Neuronal stem cell (in vitro differentiated cells): ENCODE results near the gene NSUN5. TPM values are rescaled to one million over a fixed set of nuclear protein-coding genes. Genes with fewer than 3 reads are reported as not detected.
"Not testable (repeated sequence)": the region's sequence is repeated elsewhere in the genome, so short reads cannot be mapped to it uniquely, and the experiment has no call there.

ENCODE experiments used
- DNase-seq: peaks from one replicate; pipeline ENCODE4 v3.0.0-alpha.2; 2013; ENCODE audit warnings: low spot score
- H2AFZ ChIP-seq: one replicate; pipeline ENCODE4 v1.6.1; 2013; ENCODE audit warnings: mild to moderate bottlenecking, low read length, inconsistent platforms
- H2AK5ac ChIP-seq: 2 replicates; pipeline ENCODE4 v1.6.1; 2013; ENCODE audit warnings: low read depth, mild to moderate bottlenecking, inconsistent platforms, low read length, moderate library complexity, mixed read lengths
- H2BK120ac ChIP-seq: 2 replicates; pipeline ENCODE4 v1.6.1; 2013; ENCODE audit warnings: low read depth, mild to moderate bottlenecking, inconsistent platforms, low read length, moderate library complexity, mixed read lengths
- H2BK12ac ChIP-seq: one replicate; pipeline ENCODE4 v1.6.1; 2013; ENCODE audit warnings: low read length, inconsistent platforms
- H2BK15ac ChIP-seq: 2 replicates; pipeline ENCODE4 v1.6.1; 2013; ENCODE audit warnings: mild to moderate bottlenecking, low read length, inconsistent platforms, mixed read lengths
- H2BK5ac ChIP-seq: one replicate; pipeline ENCODE4 v1.6.1; 2013; ENCODE audit warnings: inconsistent platforms, mild to moderate bottlenecking, low read length, moderate library complexity
- H3K14ac ChIP-seq: one replicate; pipeline ENCODE4 v1.6.1; 2013; ENCODE audit warnings: low read length, inconsistent platforms
- H3K18ac ChIP-seq: 2 replicates; pipeline ENCODE4 v1.6.1; 2013; ENCODE audit warnings: low read length, inconsistent platforms
- H3K23ac ChIP-seq: 2 replicates; pipeline ENCODE4 v1.6.1; 2013; ENCODE audit warnings: low read depth, mild to moderate bottlenecking, mixed read lengths, low read length, inconsistent platforms; ENCODE audit not compliant: poor library complexity
- H3K27ac ChIP-seq: replicated peaks from 3 replicates; pipeline ENCODE4 v1.5.1; 2013; ENCODE audit warnings: low read length, inconsistent platforms
- H3K27me3 ChIP-seq, 3 experiments: 2 replicates each; pipeline ENCODE4 v1.6.1; 2013; ENCODE audit warnings: low read length in 3 of 3, mild to moderate bottlenecking in 2 of 3, inconsistent platforms in 1 of 3, low read depth in 1 of 3, mixed read lengths in 1 of 3, moderate library complexity in 1 of 3; ENCODE audit not compliant: control insufficient read depth in 3 of 3, insufficient read depth in 3 of 3
- H3K36me3 ChIP-seq, 2 donors: replicated peaks in 1 of 2; 2 replicates each; pipeline ENCODE4 v1.6.1; 2013; ENCODE audit warnings: low read length in 2 of 2; ENCODE audit not compliant: control insufficient read depth in 2 of 2, insufficient read depth in 2 of 2
- H3K4ac ChIP-seq: 2 replicates; pipeline ENCODE4 v1.6.1; 2013; ENCODE audit warnings: inconsistent platforms, mild to moderate bottlenecking, low read length, moderate library complexity
- H3K4me1 ChIP-seq, 2 donors: 1 replicate in 1 of 2; 2 replicates in 1 of 2; pipeline ENCODE4 v1.6.1; 2013; ENCODE audit warnings: low read length in 2 of 2, low read depth in 1 of 2; ENCODE audit not compliant: control insufficient read depth in 2 of 2, insufficient read depth in 1 of 2
- H3K4me2 ChIP-seq: one replicate; pipeline ENCODE4 v1.6.1; 2013; ENCODE audit warnings: mild to moderate bottlenecking, low read length, inconsistent platforms; ENCODE audit not compliant: insufficient read depth, poor library complexity, severe bottlenecking
- H3K4me3 ChIP-seq, 2 donors: 2 replicates each; pipeline ENCODE4 v1.5.1; 2013; ENCODE audit warnings: low read length in 2 of 2, mild to moderate bottlenecking in 2 of 2, inconsistent platforms in 1 of 2, moderate library complexity in 1 of 2
- H3K79me1 ChIP-seq: one replicate; pipeline ENCODE4 v1.6.1; 2013; ENCODE audit warnings: low read depth, mild to moderate bottlenecking, inconsistent platforms, low read length, moderate library complexity
- H3K9ac ChIP-seq: one replicate; pipeline ENCODE4 v1.6.1; 2013; ENCODE audit warnings: mild to moderate bottlenecking, low read depth, low read length, inconsistent platforms; ENCODE audit not compliant: poor library complexity
- H3K9me3 ChIP-seq, 2 donors: replicated peaks in 1 of 2; 2 replicates each; pipeline versions ENCODE3 to v1.6.1; 2013; ENCODE audit warnings: low read length in 2 of 2, mild to moderate bottlenecking in 2 of 2, inconsistent platforms in 1 of 2, low read depth in 1 of 2, mixed read lengths in 1 of 2, moderate library complexity in 1 of 2; ENCODE audit not compliant: control insufficient read depth in 2 of 2, insufficient read depth in 1 of 2
- H4K8ac ChIP-seq: one replicate; pipeline ENCODE4 v1.6.1; 2013; ENCODE audit warnings: low read depth, mild to moderate bottlenecking, inconsistent platforms, low read length, moderate library complexity
- H4K91ac ChIP-seq: one replicate; pipeline ENCODE4 v1.6.1; 2013; ENCODE audit warnings: low read length, low read depth, mild to moderate bottlenecking, inconsistent platforms; ENCODE audit not compliant: poor library complexity
- WGBS, 2 donors: extraction: QIAGEN DNeasy Blood & Tissue Kit; methylation state at CpG; one replicate each; pipeline ENCODE4 v1.1.7; 2013; ENCODE audit warnings: missing lambda C conversion rate in 2 of 2, mixed read lengths in 1 of 2; ENCODE audit not compliant: insufficient read length in 2 of 2, insufficient replicate concordance in 1 of 2; ENCODE audit errors: extremely low coverage in 2 of 2; 5-methylcytosine and 5-hydroxymethylcytosine counted together
- small RNA-seq: library from polyadenylated mRNA; stranded (forward); fragments of <200 nt; extraction: miRNeasy Mini kit (QIAGEN cat#:217004); gene quantifications from one replicate; pipeline ENCODE3, GENCODE V24; 2013; ENCODE audit not compliant: insufficient read depth

Gene NSUN5

GRCh38 chr7:73267813-73268212, 40.8 kb downstream of the NSUN5 start:
- not testable (repeated sequence) for H3K4me2 ChIP-seq, H3K27me3 ChIP-seq, H3K4ac ChIP-seq, DNase-seq, H2AFZ ChIP-seq, H3K4me3 ChIP-seq, H3K9ac ChIP-seq, H3K36me3 ChIP-seq, H3K18ac ChIP-seq, H3K23ac ChIP-seq, H2BK5ac ChIP-seq, H3K27ac ChIP-seq, H2BK120ac ChIP-seq, H4K91ac ChIP-seq, H4K8ac ChIP-seq, H3K9me3 ChIP-seq, H2BK15ac ChIP-seq, H3K79me1 ChIP-seq, H3K14ac ChIP-seq, H3K4me1 ChIP-seq, H2AK5ac ChIP-seq, H2BK12ac ChIP-seq
- WGBS, 2 donors = no CpG with 5 or more reads among the region's 4 CpGs

- not testable (repeated sequence) for H3K4ac ChIP-seq, H2BK5ac ChIP-seq, H3K14ac ChIP-seq, DNase-seq, H3K27ac ChIP-seq, H3K18ac ChIP-seq, H3K36me3 ChIP-seq, H4K91ac ChIP-seq, H3K9ac ChIP-seq, H2BK120ac ChIP-seq, H3K9me3 ChIP-seq, H2BK15ac ChIP-seq, H4K8ac ChIP-seq, H2BK12ac ChIP-seq, H2AK5ac ChIP-seq, H3K4me1 ChIP-seq, H3K79me1 ChIP-seq, H3K4me2 ChIP-seq, H3K23ac ChIP-seq, H3K27me3 ChIP-seq, H3K4me3 ChIP-seq, H2AFZ ChIP-seq
- no CpG with 5 or more reads among the region's 22 CpGs for WGBS, 2 donors
These were observed 41.8 kb downstream of the NSUN5 start for GRCh38 chr7:73266719-73267368.

GRCh38 chr7:73262416-73262815, 46.2 kb downstream of the NSUN5 start:
- not testable (repeated sequence) for H3K4me1 ChIP-seq, H2BK12ac ChIP-seq, H3K27ac ChIP-seq, H2BK5ac ChIP-seq, H3K23ac ChIP-seq, H3K36me3 ChIP-seq, H2BK15ac ChIP-seq, H2AK5ac ChIP-seq, H4K8ac ChIP-seq, H2BK120ac ChIP-seq, H3K9ac ChIP-seq, H3K18ac ChIP-seq, H3K4ac ChIP-seq, H2AFZ ChIP-seq, H3K27me3 ChIP-seq, H3K4me3 ChIP-seq, DNase-seq, H3K4me2 ChIP-seq, H4K91ac ChIP-seq, H3K9me3 ChIP-seq, H3K14ac ChIP-seq, H3K79me1 ChIP-seq
- no CpG with 5 or more reads among the region's 2 CpGs for WGBS, 2 donors

Small RNAs within 50 kb of the gene (small RNA-seq; reads per million reads assigned to genes)
- not detected for gene RNU6-1080P
